Keratinocyte (primary cell): ENCODE measurements around the gene ZNF232. TPM values are rescaled to one million over a fixed set of nuclear protein-coding genes. Genes with fewer than 3 reads are reported as not detected.
"Not testable (repeated sequence)": the region's sequence is repeated elsewhere in the genome, so short reads cannot be mapped to it uniquely, and the experiment has no call there.

Source experiments
- DNase-seq: peaks from one replicate; pipeline ENCODE4 v3.0.0-alpha.2; 2011; ENCODE audit warnings: low read depth, missing footprints, low spot score
- FAIRE-seq: peaks from 2 replicates; lab custom pipeline; 2011; peaks lifted over from hg19 to GRCh38; lab: Jason Lieb, UNC
- H2AFZ ChIP-seq: 2 replicates; pipeline ENCODE4 v1.6.0; 2012; ENCODE audit warnings: low read length, control low read depth, inconsistent platforms; ENCODE audit not compliant: control insufficient read depth
- H3K27ac ChIP-seq: 2 replicates; pipeline ENCODE4 v1.5.1; 2011; ENCODE audit warnings: low read length; ENCODE audit not compliant: control insufficient read depth, insufficient read depth
- H3K27me3 ChIP-seq: 3 replicates; pipeline ENCODE4 v1.6.0; 2011; ENCODE audit warnings: low read length; ENCODE audit not compliant: control insufficient read depth, insufficient read depth; ENCODE audit errors: extremely low read depth
- H3K36me3 ChIP-seq, 2 experiments: 2 replicates in 1 of 2; 3 replicates in 1 of 2; pipeline ENCODE4 v1.5.1; 2011; ENCODE audit warnings: low read length in 2 of 2, mild to moderate bottlenecking in 1 of 2; ENCODE audit not compliant: control insufficient read depth in 2 of 2, insufficient read depth in 2 of 2; ENCODE audit errors: extremely low read depth in 1 of 2
- H3K4me1 ChIP-seq: 3 replicates; pipeline ENCODE4 v1.5.1; 2011; ENCODE audit warnings: low read length; ENCODE audit not compliant: control insufficient read depth, insufficient read depth; ENCODE audit errors: extremely low read depth
- H3K4me2 ChIP-seq: 3 replicates; pipeline ENCODE4 v1.6.0; 2011; ENCODE audit warnings: low read depth, low read length; ENCODE audit not compliant: control insufficient read depth, insufficient read depth; ENCODE audit errors: extremely low read depth
- H3K4me3 ChIP-seq, 3 experiments: fragments of 200-600 bp in 1 of 3; sonication (generic) in 1 of 3; 2 replicates in 2 of 3; 3 replicates in 1 of 3; pipeline ENCODE4 v1.5.1; 2011 to 2016; ENCODE audit warnings: low read length in 3 of 3, mild to moderate bottlenecking in 3 of 3, control low read depth in 2 of 3, inconsistent platforms in 1 of 3, low read depth in 1 of 3, mixed read lengths in 1 of 3, mixed run types in 1 of 3, moderate library complexity in 1 of 3; ENCODE audit not compliant: control insufficient read depth in 2 of 3, insufficient read depth in 2 of 3; ENCODE audit errors: extremely low read depth in 1 of 3
- H3K79me2 ChIP-seq: 2 replicates; pipeline ENCODE4 v1.6.0; 2012; ENCODE audit warnings: low read length; ENCODE audit not compliant: control insufficient read depth, insufficient read depth
- H3K9ac ChIP-seq: 3 replicates; pipeline ENCODE4 v1.6.0; 2011; ENCODE audit warnings: low read length; ENCODE audit not compliant: control insufficient read depth, insufficient read depth; ENCODE audit errors: extremely low read depth
- H3K9me1 ChIP-seq: 3 replicates; pipeline ENCODE4 v1.6.0; 2011; ENCODE audit warnings: low read length; ENCODE audit not compliant: control insufficient read depth, insufficient read depth; ENCODE audit errors: extremely low read depth
- H3K9me3 ChIP-seq: 2 replicates; pipeline ENCODE4 v1.5.1; 2012; ENCODE audit warnings: low read depth, low read length; ENCODE audit not compliant: control insufficient read depth
- H4K20me1 ChIP-seq: 3 replicates; pipeline ENCODE4 v1.6.0; 2011; ENCODE audit warnings: low read length; ENCODE audit not compliant: control insufficient read depth, insufficient read depth; ENCODE audit errors: extremely low read depth
- EZH2 ChIP-seq: IDR thresholded peaks from one replicate; pipeline ENCODE4 v1.6.1; 2012; ENCODE audit warnings: inconsistent platforms, mild to moderate bottlenecking, low read length, moderate library complexity
- dilution Hi-C: fragments of 300-500 bp; cut with MboI; formaldehyde crosslinking; loops from one replicate; pipeline ENCODE4 v1.7.0; 2020; ENCODE audit warnings: low sequenced_read_pairs; ENCODE audit not compliant: extremely low pct_ligation_motif_present
- polyA plus RNA-seq, 5 experiments: library from polyadenylated mRNA; depleted of rRNA in 3 of 5; stranded (reverse) in 3 of 5; stranded (forward) in 1 of 5; unstranded in 1 of 5; fragments of >200 nt; gene quantifications; 1 replicate in 1 of 5; 2 replicates in 3 of 5; 3 replicates in 1 of 5; pipeline versions ENCODE4 v1.2.1 to v1.2.3, GENCODE V29; 2011 to 2012; ENCODE audit warnings: missing spikeins in 2 of 5, low read depth in 1 of 5, low replicate concordance in 1 of 5
- TF ChIP-seq, protein P1 (sequence below), 3 experiments: IDR thresholded peaks in 1 of 3; conservative IDR thresholded peaks in 1 of 3; optimal IDR thresholded peaks in 1 of 3; 2 replicates in 2 of 3; 3 replicates in 1 of 3; pipeline versions ENCODE3 to v1.5.1; 2011; ENCODE audit warnings: low read length in 3 of 3, mild to moderate bottlenecking in 3 of 3, moderate library complexity in 2 of 3, control low read depth in 1 of 3, inconsistent platforms in 1 of 3; ENCODE audit not compliant: insufficient read depth in 2 of 3; ENCODE audit errors: extremely low read depth in 1 of 3

The ZNF232 gene
- polyA plus RNA-seq, 1 donor (not counting 4 experiments of a cell fraction or from before 2014, with no cell fraction given), result 5.2 TPM

- H3K36me3 ChIP-seq, result no peaks in the 10 kb centered on the region
- no peaks in the 10 kb centered on the region for H3K4me1 ChIP-seq
- no peak overlapping the region for H3K9ac ChIP-seq
- no peaks in the 10 kb centered on the region for H3K9me1 ChIP-seq
- H3K4me3 ChIP-seq, result no peak overlapping the region
- no peak for FAIRE-seq
- no peak overlapping the region for H3K4me2 ChIP-seq
- TF ChIP-seq, protein P1, sequence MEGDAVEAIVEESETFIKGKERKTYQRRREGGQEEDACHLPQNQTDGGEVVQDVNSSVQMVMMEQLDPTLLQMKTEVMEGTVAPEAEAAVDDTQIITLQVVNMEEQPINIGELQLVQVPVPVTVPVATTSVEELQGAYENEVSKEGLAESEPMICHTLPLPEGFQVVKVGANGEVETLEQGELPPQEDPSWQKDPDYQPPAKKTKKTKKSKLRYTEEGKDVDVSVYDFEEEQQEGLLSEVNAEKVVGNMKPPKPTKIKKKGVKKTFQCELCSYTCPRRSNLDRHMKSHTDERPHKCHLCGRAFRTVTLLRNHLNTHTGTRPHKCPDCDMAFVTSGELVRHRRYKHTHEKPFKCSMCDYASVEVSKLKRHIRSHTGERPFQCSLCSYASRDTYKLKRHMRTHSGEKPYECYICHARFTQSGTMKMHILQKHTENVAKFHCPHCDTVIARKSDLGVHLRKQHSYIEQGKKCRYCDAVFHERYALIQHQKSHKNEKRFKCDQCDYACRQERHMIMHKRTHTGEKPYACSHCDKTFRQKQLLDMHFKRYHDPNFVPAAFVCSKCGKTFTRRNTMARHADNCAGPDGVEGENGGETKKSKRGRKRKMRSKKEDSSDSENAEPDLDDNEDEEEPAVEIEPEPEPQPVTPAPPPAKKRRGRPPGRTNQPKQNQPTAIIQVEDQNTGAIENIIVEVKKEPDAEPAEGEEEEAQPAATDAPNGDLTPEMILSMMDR (optimal IDR thresholded peaks at IDR 0.05 in 1 of 3, IDR thresholded peaks at IDR 0.05 in 1 of 3, conservative IDR thresholded peaks at IDR 0.05 in 1 of 3; ENCODE audit: extremely low read depth in 1 of 3, insufficient read depth in 2 of 3, low read length in 3 of 3), result no peak
- no peak for TF ChIP-seq EZH2
- H3K9me3 ChIP-seq, result no peaks in the 10 kb centered on the region
- H3K27ac ChIP-seq, result no peak overlapping the region
- no peaks in the 10 kb centered on the region for H3K27me3 ChIP-seq
- H3K79me2 ChIP-seq, result no peaks in the 10 kb centered on the region
- H4K20me1 ChIP-seq, result no peaks in the 10 kb centered on the region
- no peak overlapping the region for H2AFZ ChIP-seq
- dilution Hi-C loops, result no loop called here
- DNase-seq, result no peak
Measured at GRCh38 chr17:5139458-5139732, 27.7 kb upstream of the ZNF232 start.

DNA sequence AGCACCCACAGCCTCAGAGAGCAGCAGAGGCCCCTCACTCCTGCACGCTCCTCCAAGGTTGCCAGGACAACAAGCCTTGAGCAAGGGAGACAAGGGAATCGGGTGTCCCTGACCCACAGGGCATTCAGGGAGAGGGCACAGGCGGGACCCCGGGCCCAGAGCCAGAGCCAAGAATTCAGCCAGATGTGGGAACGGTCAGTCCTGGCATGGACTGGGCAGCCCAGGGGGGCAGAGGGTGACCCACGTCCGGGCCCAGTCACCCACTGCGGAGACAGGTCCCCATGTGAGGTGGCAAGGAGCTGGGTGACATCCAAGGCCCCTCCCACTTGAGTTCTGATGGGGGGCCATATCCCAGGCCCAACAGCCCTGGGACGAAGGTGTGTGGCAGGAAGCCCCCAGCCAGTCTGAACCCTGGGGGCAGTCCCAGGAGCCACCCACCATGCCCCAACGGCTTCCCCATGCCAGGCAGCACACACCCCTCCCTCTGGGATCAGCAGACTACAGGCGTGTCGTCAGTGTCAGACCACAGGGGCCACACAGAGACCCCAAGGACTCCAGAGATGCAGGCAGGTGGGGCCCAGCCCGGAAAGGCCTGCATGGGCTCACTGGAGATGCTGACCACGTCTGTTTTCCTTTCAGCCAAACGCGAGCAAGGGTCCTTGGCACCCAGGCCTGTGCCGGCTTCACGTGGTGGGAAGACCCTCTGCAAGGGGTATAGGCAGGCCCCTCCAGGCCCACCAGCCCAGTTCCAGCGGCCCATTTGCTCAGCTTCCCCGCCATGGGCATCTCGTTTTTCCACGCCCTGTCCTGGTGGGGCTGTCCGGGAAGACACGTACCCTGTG lies 27.2 kb upstream of the ZNF232 start:
- Histone ChIP-seq H3K9me1 (no peaks in the 10 kb centered on the region), H3K4me1 (no peaks in the 10 kb centered on the region), H3K36me3 (no peaks in the 10 kb centered on the region), H2AFZ (no peak overlapping the region), H3K27me3 (no peaks in the 10 kb centered on the region), H3K9me3 (no peaks in the 10 kb centered on the region), H3K4me2 (no peak overlapping the region), H3K9ac (no peak overlapping the region), H3K79me2 (no peaks in the 10 kb centered on the region), H3K4me3 (no peak overlapping the region), H3K27ac (no peak overlapping the region), H4K20me1 (no peaks in the 10 kb centered on the region)
- no peak for FAIRE-seq
- dilution Hi-C loops, result no loop called here
- no peak for DNase-seq
- TF ChIP-seq, protein P1 (optimal IDR thresholded peaks at IDR 0.05 in 1 of 3, IDR thresholded peaks at IDR 0.05 in 1 of 3, conservative IDR thresholded peaks at IDR 0.05 in 1 of 3; ENCODE audit: extremely low read depth in 1 of 3, insufficient read depth in 2 of 3, low read length in 3 of 3), result no peak
- no peak for TF ChIP-seq EZH2

GRCh38 chr17:5138198-5138544 lies 26.5 kb upstream of the ZNF232 start:
- H3K9ac ChIP-seq, H3K9me1 ChIP-seq, H3K36me3 ChIP-seq, DNase-seq, dilution Hi-C loops, FAIRE-seq, H3K27ac ChIP-seq, H2AFZ ChIP-seq, H3K4me2 ChIP-seq, H3K9me3 ChIP-seq, H3K4me1 ChIP-seq, H3K79me2 ChIP-seq, H3K4me3 ChIP-seq, H3K27me3 ChIP-seq, H4K20me1 ChIP-seq: not testable (repeated sequence)
